Calu3 (cell line): ENCODE data around the gene CCDC178. TPM values are rescaled to one million over a fixed set of nuclear protein-coding genes. Genes with fewer than 3 reads are reported as not detected.
"Not testable (repeated sequence)": the region's sequence is repeated elsewhere in the genome, so short reads cannot be mapped to it uniquely, and the experiment has no call there.

ENCODE experiments used
- BruUV-seq: library from RNA; stranded (reverse); fragments of 400-500 nt; replicated peaks from 2 replicates; lab custom pipeline; 2021; lab: Mats Ljungman, UMichigan
- CTCF ChIA-PET: fragments of 300-600 bp; sonication (Branson Sonifier 250); formaldehyde crosslinking; loops from one replicate; lab custom pipeline; 2022; ENCODE audit warnings: antibody characterized with exemption; lab: Charles Lee
- DNase-seq: peaks from one replicate; pipeline ENCODE4 v3.0.0; 2022
- H3K27ac Mint-ChIP-seq: one replicate; pipeline ENCODE4 v1.8.0; 2022; ENCODE audit warnings: mixed read lengths; ENCODE audit not compliant: unreplicated experiment
- H3K27me3 Mint-ChIP-seq: one replicate; pipeline ENCODE4 v1.8.0; 2022; ENCODE audit warnings: mixed read lengths; ENCODE audit not compliant: unreplicated experiment
- H3K36me3 Mint-ChIP-seq: one replicate; pipeline ENCODE4 v1.8.0; 2022; ENCODE audit warnings: mild to moderate bottlenecking, moderate library complexity, mixed read lengths; ENCODE audit not compliant: insufficient read depth, unreplicated experiment
- H3K4me1 Mint-ChIP-seq: one replicate; pipeline ENCODE4 v1.8.0; 2022; ENCODE audit warnings: mild to moderate bottlenecking, low read depth, mixed read lengths; ENCODE audit not compliant: unreplicated experiment
- H3K4me3 Mint-ChIP-seq: one replicate; pipeline ENCODE4 v1.8.0; 2022; ENCODE audit warnings: mild to moderate bottlenecking, low read depth, moderate library complexity, mixed read lengths; ENCODE audit not compliant: unreplicated experiment
- H3K9me3 Mint-ChIP-seq: one replicate; pipeline ENCODE4 v1.8.0; 2022; ENCODE audit warnings: low read depth, mixed read lengths; ENCODE audit not compliant: unreplicated experiment
- intact Hi-C: fragments of 100-400 bp; cut with micrococcal nuclease; formaldehyde crosslinking; loops from one replicate; pipeline ENCODE4 v1.10.0; 2022; ENCODE audit not compliant: unreplicated experiment
- total RNA-seq: library from RNA; stranded (reverse); gene quantifications from 2 replicates; pipeline ENCODE4 v1.2.3, GENCODE V29; 2022
- TF ChIP-seq, protein P1 (sequence below): fragments of 200-600 bp; IDR thresholded peaks from one replicate; pipeline ENCODE4 v1.8.0; 2022; ENCODE audit warnings: antibody characterized with exemption; ENCODE audit not compliant: unreplicated experiment

Gene CCDC178
- total RNA-seq, 1 experiment from 2014 or later = not detected

DNA sequence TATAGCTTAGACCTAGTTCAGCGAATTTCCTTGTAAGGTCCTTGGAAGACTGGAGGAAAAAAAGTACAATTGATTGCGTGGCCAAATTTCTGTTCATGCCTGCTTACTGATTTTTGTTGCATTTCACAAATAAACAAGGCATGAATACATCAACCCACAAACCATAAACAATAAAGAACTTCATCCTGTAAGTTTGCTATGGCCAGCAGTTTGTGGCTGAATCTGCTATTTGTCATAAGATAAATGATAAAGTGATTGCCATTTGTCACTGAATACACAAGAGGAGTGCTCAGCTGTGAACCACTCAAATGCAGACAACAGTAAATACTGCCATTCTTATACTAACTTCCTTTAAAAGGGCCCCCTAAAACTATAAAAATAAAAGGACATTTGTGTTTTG is 259.5 kb downstream of the CCDC178 start:
- Mint-ChIP-seq H3K27ac (no peak overlapping the region), H3K4me1 (peaks cover 28% of the 10 kb centered on the region), H3K36me3 (no peaks in the 10 kb centered on the region), H3K4me3 (no peak overlapping the region), H3K9me3 (no peaks in the 10 kb centered on the region), H3K27me3 (no peaks in the 10 kb centered on the region)
- BruUV-seq = no TSS peak
- CTCF ChIA-PET = interaction anchor here (1.0 kb wide), 1 partner anchor 53 kb away, joined by 3 read pairs; no protein-coding TSS in a partner anchor
- TF ChIP-seq, protein P1, sequence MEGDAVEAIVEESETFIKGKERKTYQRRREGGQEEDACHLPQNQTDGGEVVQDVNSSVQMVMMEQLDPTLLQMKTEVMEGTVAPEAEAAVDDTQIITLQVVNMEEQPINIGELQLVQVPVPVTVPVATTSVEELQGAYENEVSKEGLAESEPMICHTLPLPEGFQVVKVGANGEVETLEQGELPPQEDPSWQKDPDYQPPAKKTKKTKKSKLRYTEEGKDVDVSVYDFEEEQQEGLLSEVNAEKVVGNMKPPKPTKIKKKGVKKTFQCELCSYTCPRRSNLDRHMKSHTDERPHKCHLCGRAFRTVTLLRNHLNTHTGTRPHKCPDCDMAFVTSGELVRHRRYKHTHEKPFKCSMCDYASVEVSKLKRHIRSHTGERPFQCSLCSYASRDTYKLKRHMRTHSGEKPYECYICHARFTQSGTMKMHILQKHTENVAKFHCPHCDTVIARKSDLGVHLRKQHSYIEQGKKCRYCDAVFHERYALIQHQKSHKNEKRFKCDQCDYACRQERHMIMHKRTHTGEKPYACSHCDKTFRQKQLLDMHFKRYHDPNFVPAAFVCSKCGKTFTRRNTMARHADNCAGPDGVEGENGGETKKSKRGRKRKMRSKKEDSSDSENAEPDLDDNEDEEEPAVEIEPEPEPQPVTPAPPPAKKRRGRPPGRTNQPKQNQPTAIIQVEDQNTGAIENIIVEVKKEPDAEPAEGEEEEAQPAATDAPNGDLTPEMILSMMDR = no peak
- DNase-seq = no peak
- intact Hi-C loops = loop anchor here (5.0 kb wide), 1 partner anchor 64 kb away; no protein-coding TSS in a partner anchor

DNA sequence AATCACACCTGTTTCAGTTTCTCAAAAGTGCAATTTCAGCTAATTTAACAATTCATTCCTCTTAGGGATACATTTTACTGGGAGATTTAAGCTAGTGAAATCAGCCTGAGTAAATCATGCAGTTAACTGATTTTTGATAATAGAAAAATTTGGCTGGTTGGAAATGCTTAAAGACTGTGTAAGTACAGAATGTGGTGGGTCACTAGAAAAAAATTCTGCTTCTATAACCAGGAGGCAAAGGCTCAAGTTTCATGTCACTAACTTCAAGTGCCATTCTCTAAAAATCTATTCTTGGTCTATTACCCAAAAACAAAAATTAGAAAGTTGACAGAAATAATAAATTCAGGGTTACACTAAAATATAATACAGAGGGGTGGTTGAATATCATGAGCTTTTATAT is 271.3 kb downstream of the CCDC178 start:
- CTCF ChIA-PET = interaction anchor here (0.7 to 1.0 kb wide), 2 partner anchors 41 to 439 kb away, joined by 3 to 4 read pairs; no protein-coding TSS in a partner anchor
- intact Hi-C loops = no loop called here
- no peaks in the 10 kb centered on the region for H3K9me3 Mint-ChIP-seq
- H3K27ac Mint-ChIP-seq = no peak overlapping the region
- no peak for DNase-seq
- no peaks in the 10 kb centered on the region for H3K4me1 Mint-ChIP-seq
- no TSS peak for BruUV-seq
- no peaks in the 10 kb centered on the region for H3K27me3 Mint-ChIP-seq
- H3K36me3 Mint-ChIP-seq = no peaks in the 10 kb centered on the region
- no peak overlapping the region for H3K4me3 Mint-ChIP-seq
- TF ChIP-seq, protein P1 = no peak

DNA sequence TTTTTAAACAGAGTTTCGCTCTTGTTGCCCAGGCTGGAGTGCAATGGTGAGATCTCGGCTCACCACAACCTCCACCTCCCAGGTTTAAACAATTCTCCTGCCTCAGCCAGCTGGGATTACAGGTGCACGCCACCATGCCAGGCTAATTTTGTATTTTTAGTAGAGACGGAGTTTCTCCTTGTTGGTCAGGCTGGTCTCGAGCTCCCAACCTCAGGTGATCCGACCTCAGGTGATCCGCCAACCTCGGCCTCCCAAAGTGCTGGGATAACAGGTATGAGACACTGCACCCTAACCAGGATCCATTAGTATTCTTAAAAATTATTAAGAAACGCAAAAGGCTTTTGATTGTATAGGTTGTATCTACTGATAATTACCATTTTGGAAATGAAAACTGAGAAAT is 276.4 kb downstream of the CCDC178 start:
- H3K4me3 Mint-ChIP-seq, intact Hi-C loops, CTCF ChIA-PET: not testable (repeated sequence)

DNA sequence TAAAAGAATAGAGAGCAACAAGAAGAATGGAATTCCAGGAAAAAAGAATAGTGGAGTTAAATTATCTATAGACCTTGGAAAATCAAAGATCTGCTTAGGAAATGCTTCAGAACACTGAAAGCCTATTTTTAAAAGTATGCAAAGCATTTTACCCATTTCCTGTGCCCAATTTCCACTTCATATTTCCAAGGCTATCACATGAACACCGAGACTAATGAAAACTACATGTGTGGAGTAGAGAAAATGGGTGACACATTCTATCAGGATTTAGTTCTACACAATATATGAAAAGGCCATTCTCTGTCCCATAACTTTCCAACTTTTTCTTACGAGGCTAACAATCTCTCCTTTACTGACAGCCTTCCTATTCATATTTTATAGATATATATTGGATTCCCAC is 279.4 kb downstream of the CCDC178 start:
- H3K27me3 Mint-ChIP-seq = no peaks in the 10 kb centered on the region
- DNase-seq = no peak
- H3K4me1 Mint-ChIP-seq = no peaks in the 10 kb centered on the region
- intact Hi-C loops = no loop called here
- no TSS peak for BruUV-seq
- H3K27ac Mint-ChIP-seq = no peak overlapping the region
- H3K4me3 Mint-ChIP-seq = no peak overlapping the region
- H3K9me3 Mint-ChIP-seq = no peaks in the 10 kb centered on the region
- CTCF ChIA-PET = no interaction called here
- H3K36me3 Mint-ChIP-seq = no peaks in the 10 kb centered on the region
- TF ChIP-seq, protein P1 = no peak

More for the DNA sequence above, 276.4 kb downstream of the CCDC178 start:
- H3K9me3 Mint-ChIP-seq, DNase-seq, BruUV-seq, H3K27ac Mint-ChIP-seq, H3K4me1 Mint-ChIP-seq, H3K36me3 Mint-ChIP-seq, H3K27me3 Mint-ChIP-seq: not testable (repeated sequence)

DNA sequence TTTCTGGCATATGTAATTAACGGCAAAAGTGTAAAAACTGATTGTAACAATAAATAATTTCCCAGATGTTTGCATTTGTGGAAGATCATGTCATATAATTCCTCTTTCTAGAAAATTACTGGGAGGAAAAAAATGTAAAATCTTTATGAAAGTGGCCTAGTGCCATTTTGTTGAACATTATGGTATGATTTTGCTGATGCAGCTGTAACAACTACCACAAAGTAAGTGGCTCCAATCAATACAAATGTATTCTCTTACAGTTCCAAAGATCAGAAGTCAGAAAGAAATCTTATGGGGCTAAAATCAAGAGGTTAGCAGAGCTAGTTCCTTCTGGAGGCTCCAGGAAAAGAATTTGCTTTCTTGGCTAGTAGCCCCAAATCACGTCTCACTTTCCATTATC is 281.4 kb downstream of the CCDC178 start:
- H3K4me1 Mint-ChIP-seq = no peaks in the 10 kb centered on the region
- no peaks in the 10 kb centered on the region for H3K9me3 Mint-ChIP-seq
- no peaks in the 10 kb centered on the region for H3K36me3 Mint-ChIP-seq
- no peak overlapping the region for H3K27ac Mint-ChIP-seq
- no peak overlapping the region for H3K4me3 Mint-ChIP-seq
- no peak for DNase-seq
- CTCF ChIA-PET = no interaction called here
- H3K27me3 Mint-ChIP-seq = no peaks in the 10 kb centered on the region
- TF ChIP-seq, protein P1 = no peak
- no TSS peak for BruUV-seq
- intact Hi-C loops = no loop called here
